HG03442 (cell line): ENCODE measurements around the gene TXLNB.
A peak's percentile ranks its signal among the peaks of the same experiment; 100 is the strongest.
"Not testable (repeated sequence)": the region's sequence is repeated elsewhere in the genome, so short reads cannot be mapped to it uniquely, and the experiment has no call there.

Source experiments
- ATAC-seq: cut with Tn5 transposase; IDR thresholded peaks from one replicate; pipeline ENCODE4 v1.9.1; 2021; ENCODE audit warnings: mild to moderate bottlenecking, moderate library complexity; ENCODE audit not compliant: unreplicated experiment

Gene TXLNB

GRCh38 chr6:139313229-139313628 lies 21.4 kb upstream of the TXLNB start:
- no peak for ATAC-seq

- no peak for ATAC-seq
Measured at GRCh38 chr6:139311831-139312230, 20.0 kb upstream of the TXLNB start.

- ATAC-seq, result no peak
Measured at GRCh38 chr6:139308936-139309603, 17.3 kb upstream of the TXLNB start.

GRCh38 chr6:139308286-139308916 lies 16.6 kb upstream of the TXLNB start:
- ATAC-seq, result peak; percentile 90

- ATAC-seq, result no peak
Measured at GRCh38 chr6:139306291-139306981, 14.6 kb upstream of the TXLNB start.

GRCh38 chr6:139303185-139303584 lies 11.4 kb upstream of the TXLNB start:
- ATAC-seq, result no peak

GRCh38 chr6:139297921-139298320 lies 6.1 kb upstream of the TXLNB start:
- ATAC-seq, result no peak

- ATAC-seq, result no peak
Measured at GRCh38 chr6:139296927-139297326, 5.1 kb upstream of the TXLNB start.

- ATAC-seq, result no peak
Measured at GRCh38 chr6:139295901-139296300, 4.1 kb upstream of the TXLNB start.

- no peak for ATAC-seq
Measured at GRCh38 chr6:139294090-139294489, 2.3 kb upstream of the TXLNB start.

- not testable (repeated sequence) for ATAC-seq
Measured at GRCh38 chr6:139293230-139293629, 1.4 kb upstream of the TXLNB start.

GRCh38 chr6:139290787-139291311 lies 949 bp downstream of the TXLNB start:
- peak; percentile 75 for ATAC-seq

GRCh38 chr6:139289233-139289632 lies 2.6 kb downstream of the TXLNB start:
- no peak for ATAC-seq

GRCh38 chr6:139288496-139289040 lies 3.2 kb downstream of the TXLNB start:
- ATAC-seq, result no peak

GRCh38 chr6:139287868-139288267 lies 3.9 kb downstream of the TXLNB start:
- no peak for ATAC-seq

- ATAC-seq, result not testable (repeated sequence)
Measured at GRCh38 chr6:139286438-139286837, 5.4 kb downstream of the TXLNB start.

GRCh38 chr6:139285590-139285989 lies 6.2 kb downstream of the TXLNB start:
- ATAC-seq, result no peak

- no peak for ATAC-seq
Measured at GRCh38 chr6:139284789-139285188, 7.0 kb downstream of the TXLNB start.

GRCh38 chr6:139282684-139283083 lies 9.1 kb downstream of the TXLNB start:
- ATAC-seq, result no peak

- no peak for ATAC-seq
Measured at GRCh38 chr6:139278190-139278589, 13.6 kb downstream of the TXLNB start.

GRCh38 chr6:139277587-139277986 lies 14.2 kb downstream of the TXLNB start:
- no peak for ATAC-seq

- no peak for ATAC-seq
Measured at GRCh38 chr6:139277161-139277560, 14.6 kb downstream of the TXLNB start.
